ENCODE data around the gene IL4.

GRCh38 chr5:132658381-132659302 is 15.1 kb upstream of the IL4 start:
- no peak for TF ChIP-seq CTCF (conservative IDR thresholded peaks at IDR 0.05; ENCODE audit: low read depth in 2 of 2)
- TF ChIP-seq POLR2AphosphoS5 (IDR thresholded peaks at IDR 0.05; ENCODE audit: low read depth): no peak
- no peak for TF ChIP-seq CREB1 (CRISPR knock-in tag; IDR thresholded peaks at IDR 0.05; ENCODE audit: low read depth)
- TF ChIP-seq EZH2 (IDR thresholded peaks at IDR 0.05; ENCODE audit: low read depth, unreplicated experiment): no peak
- TF ChIP-seq JUNB (IDR thresholded peaks at IDR 0.05; ENCODE audit: unreplicated experiment): no peak
- no peak for TF ChIP-seq EZH2phosphoT487 (IDR thresholded peaks at IDR 0.05; ENCODE audit: unreplicated experiment)
- no peak for TF ChIP-seq REST (IDR thresholded peaks at IDR 0.05; ENCODE audit: unreplicated experiment)
- no peak for TF ChIP-seq ZNF331 (CRISPR knock-in tag; IDR thresholded peaks at IDR 0.05; ENCODE audit: low read depth)
- no peak for TF ChIP-seq ZNF462 (CRISPR knock-in tag; IDR thresholded peaks at IDR 0.05)
